Stimulated activated CD4-positive, alpha-beta T cell treated with anti-CD3 and anti-CD28 coated beads, Interleukin-1b, Interleukin-23, amount 100 ng/mL, for 24 hours (primary cell): ENCODE measurements around the gene PBX3.
A peak's percentile ranks its signal among the peaks of the same experiment; 100 is the strongest.

Experiments
- DNase-seq, 4 experiments: peaks; one replicate each; pipeline ENCODE4 v3.0.0-alpha.2; 2020; ENCODE audit warnings: low read depth in 4 of 4, low spot score in 1 of 4

The PBX3 gene

DNA sequence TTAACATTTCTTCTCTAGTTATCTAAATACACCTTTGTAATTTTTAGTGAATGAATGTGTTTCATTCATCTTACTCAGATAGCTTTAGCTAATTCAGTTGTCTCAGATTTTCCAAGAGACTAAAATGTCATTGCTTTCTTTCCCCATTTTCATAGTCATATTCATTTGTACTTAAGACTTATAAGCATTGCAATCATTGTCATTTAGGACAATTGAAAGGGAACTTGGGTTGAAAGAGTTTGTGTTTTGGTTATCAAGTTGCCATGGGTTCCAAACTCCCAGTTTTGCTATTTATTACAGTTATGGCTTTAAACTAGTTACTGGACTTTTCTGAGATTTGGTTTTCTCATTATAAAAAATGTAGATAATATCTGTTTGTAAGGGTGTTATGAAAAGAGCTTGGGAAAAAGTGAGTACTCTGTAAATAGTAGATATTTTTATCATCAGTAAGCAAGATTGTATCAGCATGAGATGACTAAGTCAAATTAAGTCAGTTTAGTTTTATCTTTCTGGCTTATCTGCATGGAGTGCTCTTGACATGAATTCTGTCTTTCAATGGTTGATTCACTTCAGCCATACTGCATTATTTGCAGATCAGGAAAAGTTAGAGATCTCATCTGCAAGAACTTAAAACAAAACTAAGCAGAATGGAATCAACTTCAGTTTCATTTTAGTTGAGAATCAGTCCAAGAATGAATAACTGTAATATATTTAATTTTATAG, 107.5 kb downstream of the PBX3 start:
- DNase-seq = no peak

DNA sequence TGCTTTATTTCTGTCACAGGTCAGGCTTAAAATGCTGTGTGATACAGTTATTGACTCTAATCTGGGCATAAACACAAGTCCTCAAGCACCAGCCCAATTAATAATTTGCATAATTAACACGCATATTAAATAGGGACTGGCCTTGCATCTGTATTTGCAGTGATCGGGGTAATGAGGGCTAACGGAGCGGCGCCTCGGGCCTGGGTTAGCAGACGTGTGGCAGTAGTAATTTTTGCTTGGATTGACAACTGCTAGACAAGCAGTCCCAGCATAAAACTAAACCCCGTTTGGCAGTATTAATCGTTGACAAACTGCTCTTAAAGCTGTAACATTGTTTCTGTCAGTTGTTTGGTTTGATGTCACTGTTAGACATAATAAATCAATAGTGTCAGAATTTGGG, 109.2 kb downstream of the PBX3 start:
- DNase-seq = no peak

DNA sequence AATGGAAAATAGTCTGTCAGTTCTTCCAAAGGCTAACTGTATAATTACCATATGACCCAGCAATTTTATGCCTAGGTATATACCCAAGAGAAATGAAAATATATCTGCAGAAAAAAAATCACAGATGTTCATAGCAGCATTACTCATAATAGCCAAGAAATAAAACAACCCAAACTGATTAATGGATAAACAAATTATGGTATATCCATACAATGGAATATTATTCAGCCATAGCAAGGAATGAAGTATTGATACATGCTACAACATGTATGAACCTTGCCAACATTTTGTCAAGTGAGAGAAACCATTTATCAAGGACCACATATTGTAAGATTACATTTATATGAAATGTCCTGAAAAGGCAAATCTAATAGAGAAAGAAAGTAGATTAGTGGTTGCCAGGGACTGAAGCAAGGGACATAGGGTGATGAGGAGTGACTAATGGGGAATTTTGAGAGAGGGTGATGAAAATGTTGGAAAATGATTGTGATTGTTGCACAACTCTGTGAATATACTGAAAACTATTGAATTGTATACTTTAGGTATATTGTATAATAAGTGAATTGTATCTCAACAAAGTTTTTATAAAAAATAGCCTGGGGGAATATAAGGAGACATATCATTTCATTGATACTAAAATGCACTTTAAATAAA, 114.4 kb downstream of the PBX3 start:
- DNase-seq = no peak

DNA sequence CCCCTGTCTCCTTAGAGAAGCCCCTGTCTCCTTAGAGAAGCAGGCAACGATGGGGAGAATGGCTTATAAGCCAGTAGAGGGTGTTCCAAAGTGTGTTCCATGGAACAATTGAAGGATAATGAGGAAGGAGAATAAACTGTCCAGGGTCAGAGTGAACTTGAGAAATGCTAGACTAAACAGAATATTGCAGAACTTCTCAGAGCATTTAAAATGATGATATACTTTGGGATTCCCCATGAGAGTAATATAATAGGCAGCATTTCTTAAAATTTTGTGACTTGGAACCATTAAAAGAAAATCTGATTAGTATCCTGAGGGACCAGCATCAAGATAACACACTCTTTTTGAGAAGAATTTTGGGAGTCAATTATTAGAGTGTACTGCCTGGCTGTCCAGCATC, 116.8 kb downstream of the PBX3 start:
- no peak for DNase-seq

DNA sequence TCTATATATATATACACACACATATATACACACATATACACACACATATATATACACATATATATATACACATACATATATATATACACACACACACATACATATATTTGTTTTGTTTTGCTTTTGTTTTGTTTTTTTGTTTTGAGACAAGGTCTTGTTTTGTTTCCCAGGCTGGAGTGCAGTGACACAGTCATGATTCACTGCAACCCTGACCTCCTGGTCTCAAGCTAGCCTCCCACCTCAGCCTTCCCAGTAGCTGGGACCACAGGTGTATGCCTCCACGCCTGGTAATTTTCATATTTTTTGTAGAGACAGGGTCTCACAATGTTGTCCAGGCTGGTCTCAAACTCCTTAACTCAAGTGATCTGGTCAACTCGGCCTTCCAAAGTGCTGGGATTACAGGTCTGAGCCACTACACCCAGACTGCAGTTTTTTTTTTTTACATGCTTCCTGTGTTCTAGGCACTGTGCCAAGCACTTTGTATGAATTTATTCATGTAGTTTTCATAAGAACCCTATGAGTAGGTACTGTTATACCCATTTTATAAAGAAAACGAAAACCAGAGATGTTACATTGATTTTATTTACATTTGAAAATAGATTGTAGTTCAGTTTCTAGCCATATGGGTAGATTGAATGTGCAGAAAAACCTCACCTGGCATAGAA, 120.7 kb downstream of the PBX3 start:
- DNase-seq = no peak

DNA sequence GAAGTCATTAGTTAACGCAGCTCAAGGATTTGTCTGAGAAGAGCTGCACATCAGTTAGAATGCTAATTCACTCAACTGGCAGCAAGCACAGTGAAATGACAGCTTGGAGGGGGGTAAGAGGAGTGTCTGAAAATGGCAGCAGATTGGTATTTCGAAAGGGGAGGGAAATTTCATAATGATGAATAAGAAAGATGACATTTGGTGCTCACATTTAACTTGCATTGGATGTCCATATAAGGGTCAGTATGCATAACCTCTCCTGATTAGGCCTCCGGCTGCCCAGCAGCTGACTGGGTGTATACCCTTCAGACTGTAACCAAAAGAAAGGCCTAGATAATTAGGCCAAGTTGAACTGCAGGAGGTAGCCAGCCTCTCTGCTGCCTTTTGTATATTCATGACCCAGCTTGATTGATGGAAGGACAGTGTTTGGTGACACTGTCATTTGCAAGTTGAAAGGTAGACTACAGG, 131.0 kb downstream of the PBX3 start:
- DNase-seq = no peak

- no peak for DNase-seq
Observed at GRCh38 chr9:125881042-125881441, 133.9 kb downstream of the PBX3 start.

- DNase-seq = no peak
Observed at GRCh38 chr9:125883565-125884217, 136.5 kb downstream of the PBX3 start.

DNA sequence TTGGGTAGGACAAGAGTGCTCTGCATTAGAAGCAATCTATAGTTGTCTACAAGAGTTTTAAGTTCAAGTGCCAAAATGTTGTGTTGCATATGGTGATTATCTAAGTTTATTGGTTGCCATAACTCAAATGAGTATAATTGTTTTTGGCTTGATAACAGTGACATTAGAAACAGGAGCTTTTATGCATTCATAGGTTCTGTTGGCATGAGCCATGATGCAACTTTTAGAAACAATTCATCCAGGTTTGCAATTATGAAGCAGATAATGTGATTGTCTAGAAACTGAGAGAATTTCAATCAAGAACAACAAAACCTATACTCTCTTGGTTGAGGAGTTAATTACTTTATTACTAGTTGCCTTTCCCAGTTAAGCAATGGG, 137.0 kb downstream of the PBX3 start:
- DNase-seq = no peak

GRCh38 chr9:125885405-125886034, 138.3 kb downstream of the PBX3 start:
- no peak for DNase-seq

DNA sequence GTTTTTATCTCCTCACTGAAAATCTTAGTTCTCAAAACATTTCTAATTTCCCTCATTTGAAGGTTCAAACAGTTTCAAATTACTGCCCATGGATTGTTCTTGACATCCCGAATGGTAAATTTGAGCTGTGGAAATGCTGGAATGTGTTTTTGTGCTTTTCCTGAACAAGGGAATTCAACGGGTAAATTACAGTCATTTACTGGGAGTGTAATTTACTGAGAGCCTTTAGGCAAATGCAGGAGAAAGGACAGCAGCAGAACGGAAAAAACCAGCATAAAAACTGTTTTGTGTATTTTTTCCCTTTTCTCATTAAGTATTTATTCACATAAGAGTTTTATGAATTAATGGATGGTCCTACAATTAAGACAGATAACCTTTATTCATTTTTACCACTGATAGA, 139.2 kb downstream of the PBX3 start:
- no peak for DNase-seq

DNA sequence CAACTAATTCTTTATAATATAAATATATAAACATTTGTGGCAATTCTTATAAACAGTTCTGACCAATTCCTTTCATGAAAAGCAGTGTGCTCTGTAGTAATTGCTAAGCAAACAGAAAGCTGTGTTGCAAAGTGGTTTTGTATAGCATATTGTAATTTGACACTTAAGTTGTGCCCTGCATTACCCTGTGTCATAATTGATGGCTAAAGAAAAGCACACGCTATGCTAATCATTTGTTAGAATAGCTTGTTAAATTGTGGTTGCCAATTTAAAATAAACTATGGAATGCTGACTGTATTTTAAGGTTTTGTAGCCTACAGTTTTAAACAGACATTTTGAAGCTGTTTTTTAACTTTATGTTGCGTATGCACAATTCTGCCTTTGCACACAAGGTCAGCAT, 140.0 kb downstream of the PBX3 start:
- DNase-seq = no peak

- no peak for DNase-seq
Observed at GRCh38 chr9:125888211-125888610, 141.0 kb downstream of the PBX3 start.

DNA sequence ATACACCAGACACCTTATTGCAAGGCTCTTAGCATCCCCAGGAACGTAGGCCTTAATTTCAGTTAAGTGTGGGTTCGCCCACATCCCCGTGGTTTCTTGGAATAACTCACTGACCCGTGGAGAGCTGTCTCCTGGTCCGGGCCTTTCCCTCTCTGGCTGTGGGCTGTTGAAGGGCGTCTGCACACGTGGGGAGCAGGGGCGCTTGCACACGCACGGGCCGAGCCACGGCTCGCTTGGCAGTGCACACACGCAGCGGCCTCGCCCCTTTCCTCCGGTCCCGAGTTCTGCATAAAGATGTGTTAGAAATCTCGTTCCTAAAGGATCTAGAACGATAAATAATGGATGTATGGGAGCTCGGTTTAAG, 141.9 kb downstream of the PBX3 start:
- no peak for DNase-seq

- peak; percentile 6 to 26 (median 10) for DNase-seq
Observed at GRCh38 chr9:125889476-125890419, 142.6 kb downstream of the PBX3 start.

- DNase-seq = no peak
Observed at GRCh38 chr9:125890826-125891225, 143.7 kb downstream of the PBX3 start.

GRCh38 chr9:125893277-125893676, 146.1 kb downstream of the PBX3 start:
- no peak for DNase-seq

DNA sequence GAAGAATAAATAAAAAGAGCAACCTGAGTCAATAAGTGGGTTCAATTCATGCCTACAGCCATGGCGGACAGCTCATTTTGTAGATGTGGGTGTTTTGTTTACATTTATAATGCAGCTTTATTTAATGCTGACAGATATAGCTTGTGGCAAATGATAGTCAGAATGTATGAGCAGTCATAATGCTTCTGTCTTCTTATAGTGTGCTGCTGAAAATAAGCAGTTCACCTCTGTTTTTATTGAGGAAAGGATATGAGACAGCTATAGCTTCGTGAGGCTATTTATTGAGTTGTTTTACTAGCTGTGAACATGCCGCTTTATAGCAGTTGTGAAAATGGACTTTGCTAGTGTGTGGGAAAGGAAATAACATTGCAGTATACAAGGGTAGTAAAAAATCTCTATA, 147.4 kb downstream of the PBX3 start:
- DNase-seq = no peak

DNA sequence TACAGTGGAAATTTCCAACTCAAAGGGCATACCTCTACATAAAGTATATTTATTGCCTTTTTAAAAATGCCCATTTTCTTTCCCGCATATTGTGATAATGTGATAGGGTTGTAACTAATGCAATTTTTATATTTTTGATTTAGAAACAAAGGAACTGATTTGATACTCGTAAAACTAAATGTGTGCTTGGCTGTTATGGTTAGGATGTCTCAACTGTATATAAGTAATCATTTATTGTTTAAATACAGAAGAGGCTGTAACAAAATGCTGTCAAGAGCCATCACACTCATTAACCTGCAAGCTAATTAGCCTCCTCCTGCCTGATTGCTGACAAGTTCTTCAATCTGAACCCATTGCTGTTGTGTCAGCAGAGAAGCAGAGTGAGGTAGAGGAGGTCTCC, 149.2 kb downstream of the PBX3 start:
- no peak for DNase-seq

DNA sequence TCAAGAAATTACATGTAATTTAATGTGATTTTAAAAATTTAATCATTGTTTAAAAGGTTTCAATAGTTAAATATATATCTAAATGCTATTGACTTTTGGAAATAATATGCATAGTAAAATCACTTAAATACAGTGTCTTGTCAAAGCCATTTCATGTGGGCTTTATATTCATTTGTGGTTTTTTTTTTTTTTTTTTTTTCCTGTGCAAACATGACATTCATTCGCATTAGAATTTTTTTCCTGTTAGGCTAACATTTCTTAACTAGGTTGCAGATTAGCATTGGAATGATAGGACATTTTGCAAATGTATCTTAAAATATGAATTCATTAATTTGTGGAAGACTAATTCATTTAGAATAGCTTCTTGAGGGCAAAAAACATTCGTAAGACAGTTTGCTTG, 149.8 kb downstream of the PBX3 start:
- no peak for DNase-seq
